Ishikawa (cell line): ENCODE measurements around the gene TMEM134.

ENCODE experiments used
- CEBPB ChIP-seq: IDR thresholded peaks from 2 replicates; pipeline ENCODE4 v1.6.1; 2012
- CREB1 ChIP-seq: IDR thresholded peaks from 2 replicates; pipeline ENCODE4 v1.6.1; 2012; ENCODE audit warnings: low read depth
- EGR1 ChIP-seq: IDR thresholded peaks from 2 replicates; pipeline ENCODE4 v1.6.1; 2012
- EP300 ChIP-seq: IDR thresholded peaks from 2 replicates; pipeline ENCODE4 v1.6.1; 2012; ENCODE audit warnings: borderline replicate concordance
- FOXM1 ChIP-seq: IDR thresholded peaks from 2 replicates; pipeline ENCODE4 v1.6.1; 2012; ENCODE audit warnings: low read depth, borderline replicate concordance
- MAX ChIP-seq: IDR thresholded peaks from 2 replicates; pipeline ENCODE4 v1.6.1; 2012
- NFIC ChIP-seq: IDR thresholded peaks from 2 replicates; pipeline ENCODE4 v1.6.1; 2012
- RAD21 ChIP-seq: IDR thresholded peaks from 2 replicates; pipeline ENCODE4 v1.6.1; 2012; ENCODE audit warnings: low read depth
- REST ChIP-seq: IDR thresholded peaks from 2 replicates; pipeline ENCODE4 v1.6.1; 2012; ENCODE audit warnings: low read depth, mild to moderate bottlenecking
- TAF1 ChIP-seq: IDR thresholded peaks from 2 replicates; pipeline ENCODE4 v1.6.1; 2012; ENCODE audit warnings: low read depth, mild to moderate bottlenecking
- TEAD4 ChIP-seq: IDR thresholded peaks from 2 replicates; pipeline ENCODE4 v1.6.1; 2012
- USF1 ChIP-seq: IDR thresholded peaks from 2 replicates; pipeline ENCODE4 v1.6.1; 2012
- YY1 ChIP-seq: IDR thresholded peaks from 2 replicates; pipeline ENCODE4 v1.6.1; 2012; ENCODE audit warnings: low read depth
- ZBTB7A ChIP-seq: IDR thresholded peaks from 2 replicates; pipeline ENCODE4 v1.6.1; 2012; ENCODE audit warnings: low read depth

GRCh38 chr11:67418476-67419281 is 50.4 kb downstream of the TMEM134 start:
- TF ChIP-seq YY1, result no peak
- no peak for TF ChIP-seq EP300
- no peak for TF ChIP-seq FOXM1
- TF ChIP-seq CEBPB, result no peak
- no peak for TF ChIP-seq MAX
- no peak for TF ChIP-seq EGR1
- TF ChIP-seq TAF1, result no peak
- no peak for TF ChIP-seq RAD21
- TF ChIP-seq REST, result no peak
- TF ChIP-seq USF1, result no peak
- peak; percentile 24; the same call in 1 of the 2 replicates for TF ChIP-seq NFIC
- TF ChIP-seq TEAD4, result no peak
- no peak for TF ChIP-seq CREB1
- TF ChIP-seq ZBTB7A, result no peak
